ENCODE measurements around the gene SPINK5. TPM values are rescaled to one million over a fixed set of nuclear protein-coding genes. Genes with fewer than 3 reads are reported as not detected.

Gene SPINK5
- total RNA-seq, 1 donor from 2014 or later: 8.4 TPM

DNA sequence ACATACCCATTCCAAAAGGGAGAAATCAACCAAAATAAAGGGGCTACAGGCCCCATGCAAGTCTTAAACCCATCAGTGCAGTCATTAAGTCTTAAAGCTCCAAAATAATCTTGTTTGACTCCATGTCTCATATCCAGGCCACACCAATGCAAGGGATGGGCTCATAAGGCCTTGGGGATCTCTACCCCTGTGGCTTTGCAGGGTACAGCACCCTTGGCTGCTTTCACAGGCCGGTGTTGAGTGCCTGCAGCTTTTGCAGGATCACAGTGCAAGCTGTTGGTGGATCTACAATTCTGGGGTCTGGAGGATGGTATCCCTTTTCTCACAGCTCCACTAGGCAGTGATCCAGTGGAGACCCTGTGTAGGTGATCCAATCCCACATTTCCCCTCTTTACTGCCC lies 99.6 kb downstream of the SPINK5 start:
- Histone ChIP-seq H3K36me3 (ENCODE audit: control insufficient read depth, insufficient read depth, low read length) (no peaks in the 10 kb centered on the region), H3K4me3 (ENCODE audit: low read depth, low read length) (no peak overlapping the region), H3K27me3 (ENCODE audit: control insufficient read depth, insufficient read depth, low read length) (no peaks in the 10 kb centered on the region)
- no peak for FAIRE-seq
- no peak for DNase-seq (ENCODE audit: low read depth)
- TF ChIP-seq, protein P1, sequence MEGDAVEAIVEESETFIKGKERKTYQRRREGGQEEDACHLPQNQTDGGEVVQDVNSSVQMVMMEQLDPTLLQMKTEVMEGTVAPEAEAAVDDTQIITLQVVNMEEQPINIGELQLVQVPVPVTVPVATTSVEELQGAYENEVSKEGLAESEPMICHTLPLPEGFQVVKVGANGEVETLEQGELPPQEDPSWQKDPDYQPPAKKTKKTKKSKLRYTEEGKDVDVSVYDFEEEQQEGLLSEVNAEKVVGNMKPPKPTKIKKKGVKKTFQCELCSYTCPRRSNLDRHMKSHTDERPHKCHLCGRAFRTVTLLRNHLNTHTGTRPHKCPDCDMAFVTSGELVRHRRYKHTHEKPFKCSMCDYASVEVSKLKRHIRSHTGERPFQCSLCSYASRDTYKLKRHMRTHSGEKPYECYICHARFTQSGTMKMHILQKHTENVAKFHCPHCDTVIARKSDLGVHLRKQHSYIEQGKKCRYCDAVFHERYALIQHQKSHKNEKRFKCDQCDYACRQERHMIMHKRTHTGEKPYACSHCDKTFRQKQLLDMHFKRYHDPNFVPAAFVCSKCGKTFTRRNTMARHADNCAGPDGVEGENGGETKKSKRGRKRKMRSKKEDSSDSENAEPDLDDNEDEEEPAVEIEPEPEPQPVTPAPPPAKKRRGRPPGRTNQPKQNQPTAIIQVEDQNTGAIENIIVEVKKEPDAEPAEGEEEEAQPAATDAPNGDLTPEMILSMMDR (IDR thresholded peaks at IDR 0.05; ENCODE audit: insufficient read depth, low read length, severe bottlenecking): no peak

DNA sequence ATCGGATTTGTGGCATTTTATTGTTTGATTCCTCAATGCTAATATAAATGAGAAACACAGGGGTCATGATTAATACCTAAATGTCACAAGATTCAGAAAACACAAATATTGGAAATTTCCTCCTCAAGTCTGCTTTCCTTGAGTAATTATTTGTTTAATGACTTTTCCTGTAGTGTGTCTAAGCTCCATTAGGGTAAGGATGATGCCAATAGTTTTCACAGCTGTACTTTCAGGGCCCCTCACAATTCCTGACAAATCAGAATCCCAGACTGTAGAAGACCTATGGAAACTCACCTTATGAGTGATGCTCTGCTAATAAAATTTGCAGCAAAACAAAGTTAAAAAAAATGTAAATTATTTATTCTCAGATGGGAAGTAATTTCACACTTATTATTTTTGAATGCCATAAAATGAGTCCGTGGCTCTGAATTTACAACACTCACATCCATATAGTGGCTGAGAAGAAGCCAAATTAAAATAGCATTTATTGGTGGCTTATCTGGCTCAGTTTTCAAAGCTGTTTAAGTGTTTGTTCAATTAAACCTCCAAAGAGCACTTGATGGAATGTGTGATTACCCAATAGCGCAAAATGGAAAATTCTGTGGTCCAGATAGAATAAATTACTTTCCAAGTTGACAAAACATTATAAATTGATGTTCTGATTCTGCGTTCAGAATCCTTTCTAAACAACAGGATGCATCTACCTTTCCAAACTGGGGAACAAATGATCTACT lies 102.9 kb downstream of the SPINK5 start:
- Histone ChIP-seq H3K36me3 (ENCODE audit: control insufficient read depth, insufficient read depth, low read length) (no peaks in the 10 kb centered on the region), H3K27me3 (ENCODE audit: control insufficient read depth, insufficient read depth, low read length) (no peaks in the 10 kb centered on the region), H3K4me3 (ENCODE audit: low read depth, low read length) (no peak overlapping the region)
- TF ChIP-seq, protein P1 (IDR thresholded peaks at IDR 0.05; ENCODE audit: insufficient read depth, low read length, severe bottlenecking): no peak
- FAIRE-seq (no peak), DNase-seq (ENCODE audit: low read depth) (no peak)

DNA sequence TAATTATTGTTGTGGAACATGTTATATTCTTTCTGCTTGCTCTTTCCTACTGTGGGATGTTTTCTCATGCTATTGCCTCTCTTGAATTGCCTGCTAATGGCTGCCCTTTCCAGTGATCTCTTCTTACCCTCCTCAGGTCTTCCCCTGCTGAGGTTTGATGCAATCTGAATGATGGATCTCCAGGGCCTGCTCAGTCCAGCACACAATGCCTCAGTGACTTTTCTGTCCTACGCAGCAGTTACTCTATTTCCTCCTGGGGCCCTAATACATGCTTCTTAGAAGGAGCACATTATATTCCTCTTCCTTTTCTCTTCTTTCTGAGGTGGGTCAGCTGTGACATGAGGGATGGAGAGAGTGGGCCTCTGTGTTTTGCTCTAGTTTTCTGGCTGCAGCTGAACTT lies 104.5 kb downstream of the SPINK5 start, which contains the start of gene SPINK14:
TSS of gene SPINK14 (plus strand) at position 301 of the 400 bp plus-strand sequence. CDS start 1,187 bp downstream, outside the sequence.
- FAIRE-seq (no peak), DNase-seq (ENCODE audit: low read depth) (no peak)
- Histone ChIP-seq H3K36me3 (ENCODE audit: control insufficient read depth, insufficient read depth, low read length) (no peaks in the 10 kb centered on the region), H3K27me3 (ENCODE audit: control insufficient read depth, insufficient read depth, low read length) (no peaks in the 10 kb centered on the region), H3K4me3 (ENCODE audit: low read depth, low read length) (no peak within 1 kb of the TSS)
- TF ChIP-seq, protein P1 (IDR thresholded peaks at IDR 0.05; ENCODE audit: insufficient read depth, low read length, severe bottlenecking): no peak

DNA sequence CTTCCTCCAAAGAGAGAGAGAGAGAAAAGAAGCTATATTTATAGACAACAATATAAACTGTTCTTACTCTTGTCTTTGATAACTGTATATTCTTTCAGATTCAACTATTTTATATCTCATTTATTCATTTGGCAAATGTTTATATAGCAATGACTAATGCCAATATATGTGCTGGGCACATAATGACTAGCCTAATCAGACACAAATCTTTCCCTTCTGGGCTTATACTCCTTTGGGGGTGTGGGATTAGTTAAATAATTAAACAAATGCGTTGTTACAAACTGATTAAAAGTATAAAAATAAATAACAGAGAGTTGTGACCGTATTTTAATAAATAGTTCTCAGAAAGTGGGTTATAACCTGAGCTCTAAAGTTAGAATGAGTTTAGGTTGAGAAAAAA lies 108.6 kb downstream of the SPINK5 start:
- no peak for FAIRE-seq
- Histone ChIP-seq H3K36me3 (ENCODE audit: control insufficient read depth, insufficient read depth, low read length) (no peaks in the 10 kb centered on the region), H3K4me3 (ENCODE audit: low read depth, low read length) (no peak overlapping the region), H3K27me3 (ENCODE audit: control insufficient read depth, insufficient read depth, low read length) (no peaks in the 10 kb centered on the region)
- no peak for DNase-seq (ENCODE audit: low read depth)
- TF ChIP-seq, protein P1 (IDR thresholded peaks at IDR 0.05; ENCODE audit: insufficient read depth, low read length, severe bottlenecking): no peak

DNA sequence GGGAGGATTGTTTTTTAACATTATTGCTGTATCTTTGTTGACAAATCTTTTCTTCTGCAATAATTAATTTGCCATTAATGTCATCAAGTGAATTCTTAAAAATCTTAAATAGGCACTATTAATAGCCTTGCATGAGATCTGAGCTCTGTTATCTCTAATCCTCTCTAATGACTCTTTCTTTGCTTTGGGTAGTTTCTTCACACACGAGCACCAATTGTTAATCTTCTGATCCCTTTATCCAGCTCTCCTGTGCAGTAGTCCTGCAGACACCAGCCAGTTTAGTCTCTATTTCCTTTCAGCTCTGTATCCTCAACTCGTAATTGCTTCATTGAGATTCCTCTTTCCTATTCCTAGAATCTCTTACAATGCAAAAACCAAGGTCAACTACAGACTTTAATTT lies 112.7 kb downstream of the SPINK5 start:
- Histone ChIP-seq H3K36me3 (ENCODE audit: control insufficient read depth, insufficient read depth, low read length) (no peaks in the 10 kb centered on the region), H3K4me3 (ENCODE audit: low read depth, low read length) (no peak overlapping the region), H3K27me3 (ENCODE audit: control insufficient read depth, insufficient read depth, low read length) (no peaks in the 10 kb centered on the region)
- DNase-seq (ENCODE audit: low read depth) (no peak), FAIRE-seq (no peak)
- TF ChIP-seq, protein P1 (IDR thresholded peaks at IDR 0.05; ENCODE audit: insufficient read depth, low read length, severe bottlenecking): no peak

DNA sequence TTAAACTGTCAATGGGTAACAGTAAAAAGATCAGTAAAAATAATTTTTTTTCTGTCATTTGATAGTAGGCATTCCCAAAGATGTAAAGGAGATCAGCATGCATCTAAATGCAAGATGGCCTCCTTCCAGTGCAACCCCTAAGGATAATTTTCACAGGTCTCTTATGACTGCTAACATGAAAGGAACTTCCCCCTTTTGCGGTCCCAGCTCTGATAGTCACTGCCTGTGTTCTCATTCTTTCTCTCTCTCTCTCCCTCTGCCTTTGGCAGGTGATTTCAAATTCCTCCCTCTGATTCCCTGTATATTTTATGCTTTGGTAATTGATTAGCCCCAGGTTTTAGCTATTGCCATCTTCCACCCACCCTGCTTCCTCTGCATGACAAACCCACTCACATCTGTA lies 113.4 kb downstream of the SPINK5 start:
- DNase-seq (ENCODE audit: low read depth) (no peak), FAIRE-seq (no peak)
- H3K27me3 ChIP-seq (ENCODE audit: control insufficient read depth, insufficient read depth, low read length): no peaks in the 10 kb centered on the region
- H3K36me3 ChIP-seq (ENCODE audit: control insufficient read depth, insufficient read depth, low read length): no peaks in the 10 kb centered on the region
- H3K4me3 ChIP-seq (ENCODE audit: low read depth, low read length): no peak overlapping the region
- TF ChIP-seq, protein P1 (IDR thresholded peaks at IDR 0.05; ENCODE audit: insufficient read depth, low read length, severe bottlenecking): no peak

Measured in bronchial epithelial cell (primary cell).